ENCODE results near the gene PPP4R3A. TPM values are rescaled to one million over a fixed set of nuclear protein-coding genes. Genes with fewer than 3 reads are reported as not detected.
"Not testable (repeated sequence)": the region's sequence is repeated elsewhere in the genome, so short reads cannot be mapped to it uniquely, and the experiment has no call there.

Gene PPP4R3A
- total RNA-seq, 3 donors from 2014 or later (not counting 1 experiment from before 2014, with no cell fraction given): 168 to 216 (median 180) TPM

DNA sequence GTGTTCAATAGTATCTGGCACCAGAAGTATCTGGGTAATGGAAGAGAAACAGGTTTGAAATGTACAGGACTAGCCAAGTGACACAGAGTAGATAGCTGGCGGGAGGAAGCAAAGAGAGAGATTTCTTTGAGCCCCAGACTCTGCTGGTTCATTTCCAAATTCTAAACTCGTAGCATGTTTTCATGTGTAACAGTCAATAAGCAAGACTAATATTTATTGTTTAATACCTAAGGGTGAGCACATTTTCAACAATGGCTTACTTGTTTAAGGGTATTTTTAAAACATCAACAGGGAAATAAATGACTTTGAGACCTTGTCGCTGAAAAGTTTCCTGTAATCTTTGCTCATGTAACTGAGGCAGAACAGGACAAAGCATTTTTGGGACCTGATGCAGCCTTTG lies 80.7 kb downstream of the PPP4R3A start:
- H3K36me3 ChIP-seq (ENCODE audit: control insufficient read depth, insufficient read depth, low read length): no peaks in the 10 kb centered on the region
- H3K9me3 Mint-ChIP-seq: no peaks in the 10 kb centered on the region
- no peak overlapping the region for H3K27ac ChIP-seq (ENCODE audit: low read length)
- intact Hi-C loops (cut with micrococcal nuclease): no loop called here
- ATAC-seq: no peak
- no peaks in the 10 kb centered on the region for H3K36me3 Mint-ChIP-seq
- no peak overlapping the region for H3K4me3 Mint-ChIP-seq
- H3K4me1 Mint-ChIP-seq: peaks cover 6 to 24% of the 10 kb centered on the region in 2 donors
- WGBS (ENCODE audit: insufficient coverage): 97% methylated on average over 2 of the region's 3 CpGs
- no peak for DNase-seq
- H3K4me1 ChIP-seq (ENCODE audit: control insufficient read depth, insufficient read depth, low read length): peaks cover 6% of the 10 kb centered on the region
- H3K4me3 ChIP-seq (ENCODE audit: low read length): no peak overlapping the region
- no peaks in the 10 kb centered on the region for H3K9me3 ChIP-seq (ENCODE audit: control insufficient read depth, insufficient read depth, low read length)
- H3K27me3 ChIP-seq (ENCODE audit: control insufficient read depth, insufficient read depth, low read length): no peaks in the 10 kb centered on the region
- TF ChIP-seq, protein P1, sequence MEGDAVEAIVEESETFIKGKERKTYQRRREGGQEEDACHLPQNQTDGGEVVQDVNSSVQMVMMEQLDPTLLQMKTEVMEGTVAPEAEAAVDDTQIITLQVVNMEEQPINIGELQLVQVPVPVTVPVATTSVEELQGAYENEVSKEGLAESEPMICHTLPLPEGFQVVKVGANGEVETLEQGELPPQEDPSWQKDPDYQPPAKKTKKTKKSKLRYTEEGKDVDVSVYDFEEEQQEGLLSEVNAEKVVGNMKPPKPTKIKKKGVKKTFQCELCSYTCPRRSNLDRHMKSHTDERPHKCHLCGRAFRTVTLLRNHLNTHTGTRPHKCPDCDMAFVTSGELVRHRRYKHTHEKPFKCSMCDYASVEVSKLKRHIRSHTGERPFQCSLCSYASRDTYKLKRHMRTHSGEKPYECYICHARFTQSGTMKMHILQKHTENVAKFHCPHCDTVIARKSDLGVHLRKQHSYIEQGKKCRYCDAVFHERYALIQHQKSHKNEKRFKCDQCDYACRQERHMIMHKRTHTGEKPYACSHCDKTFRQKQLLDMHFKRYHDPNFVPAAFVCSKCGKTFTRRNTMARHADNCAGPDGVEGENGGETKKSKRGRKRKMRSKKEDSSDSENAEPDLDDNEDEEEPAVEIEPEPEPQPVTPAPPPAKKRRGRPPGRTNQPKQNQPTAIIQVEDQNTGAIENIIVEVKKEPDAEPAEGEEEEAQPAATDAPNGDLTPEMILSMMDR (IDR thresholded peaks at IDR 0.05): no peak
- H3K27ac Mint-ChIP-seq: no peak overlapping the region
- H3K27me3 Mint-ChIP-seq (ENCODE audit: low read depth in 2 of 2): no peaks in the 10 kb centered on the region

GRCh38 chr14:91428931-91429330 lies 81.2 kb downstream of the PPP4R3A start:
- H3K4me3 Mint-ChIP-seq; H3K27me3 Mint-ChIP-seq (ENCODE audit: low read depth in 2 of 2); H3K27ac Mint-ChIP-seq; H3K4me1 ChIP-seq (ENCODE audit: control insufficient read depth, insufficient read depth, low read length); H3K36me3 ChIP-seq (ENCODE audit: control insufficient read depth, insufficient read depth, low read length); intact Hi-C loops (cut with micrococcal nuclease); H3K9me3 Mint-ChIP-seq; H3K4me3 ChIP-seq (ENCODE audit: low read length); H3K36me3 Mint-ChIP-seq; ATAC-seq; H3K27ac ChIP-seq (ENCODE audit: low read length); H3K27me3 ChIP-seq (ENCODE audit: control insufficient read depth, insufficient read depth, low read length); DNase-seq; H3K9me3 ChIP-seq (ENCODE audit: control insufficient read depth, insufficient read depth, low read length): not testable (repeated sequence)
- peaks cover 6 to 25% of the 10 kb centered on the region in 2 donors for H3K4me1 Mint-ChIP-seq
- WGBS (ENCODE audit: insufficient coverage): 100% methylated on average over 1 of the region's 1 CpG

- H3K4me1 Mint-ChIP-seq: peaks cover 6 to 25% of the 10 kb centered on the region in 2 donors
- H3K27ac ChIP-seq (ENCODE audit: low read length); intact Hi-C loops (cut with micrococcal nuclease); DNase-seq; H3K27ac Mint-ChIP-seq; H3K27me3 ChIP-seq (ENCODE audit: control insufficient read depth, insufficient read depth, low read length); H3K4me3 Mint-ChIP-seq; H3K4me1 ChIP-seq (ENCODE audit: control insufficient read depth, insufficient read depth, low read length); H3K4me3 ChIP-seq (ENCODE audit: low read length); H3K36me3 Mint-ChIP-seq; H3K9me3 Mint-ChIP-seq; H3K36me3 ChIP-seq (ENCODE audit: control insufficient read depth, insufficient read depth, low read length); H3K27me3 Mint-ChIP-seq (ENCODE audit: low read depth in 2 of 2); ATAC-seq; H3K9me3 ChIP-seq (ENCODE audit: control insufficient read depth, insufficient read depth, low read length): not testable (repeated sequence)
- WGBS (ENCODE audit: insufficient coverage): 62% methylated on average over 9 of the region's 9 CpGs
These were observed 84.6 kb downstream of the PPP4R3A start for GRCh38 chr14:91425531-91425944.

- no peak overlapping the region for H3K27ac ChIP-seq (ENCODE audit: low read length)
- Mint-ChIP-seq H3K9me3 (no peaks in the 10 kb centered on the region), H3K27ac (no peak overlapping the region), H3K4me1 (peaks cover 6 to 25% of the 10 kb centered on the region in 2 donors), H3K27me3 (ENCODE audit: low read depth in 2 of 2) (no peaks in the 10 kb centered on the region), H3K36me3 (no peaks in the 10 kb centered on the region), H3K4me3 (no peak overlapping the region)
- no peaks in the 10 kb centered on the region for H3K27me3 ChIP-seq (ENCODE audit: control insufficient read depth, insufficient read depth, low read length)
- H3K4me1 ChIP-seq (ENCODE audit: control insufficient read depth, insufficient read depth, low read length): peaks cover 6% of the 10 kb centered on the region
- intact Hi-C loops (cut with micrococcal nuclease): no loop called here
- DNase-seq (no peak), ATAC-seq (no peak)
- no peaks in the 10 kb centered on the region for H3K9me3 ChIP-seq (ENCODE audit: control insufficient read depth, insufficient read depth, low read length)
- no peaks in the 10 kb centered on the region for H3K36me3 ChIP-seq (ENCODE audit: control insufficient read depth, insufficient read depth, low read length)
- no peak overlapping the region for H3K4me3 ChIP-seq (ENCODE audit: low read length)
- TF ChIP-seq, protein P1 (IDR thresholded peaks at IDR 0.05): no peak
- WGBS (ENCODE audit: insufficient coverage): 86% methylated on average over 9 of the region's 9 CpGs
These were observed 85.1 kb downstream of the PPP4R3A start for GRCh38 chr14:91424813-91425530.

Data from natural killer cell (primary cell).